Effector CD8-positive, alpha-beta T cell (primary cell): ENCODE data around the gene MBP.

Experiments
- DNase-seq: peaks from one replicate; lab custom pipeline; 2025; lab: John Stamatoyannopoulos, UW

The MBP gene

DNA sequence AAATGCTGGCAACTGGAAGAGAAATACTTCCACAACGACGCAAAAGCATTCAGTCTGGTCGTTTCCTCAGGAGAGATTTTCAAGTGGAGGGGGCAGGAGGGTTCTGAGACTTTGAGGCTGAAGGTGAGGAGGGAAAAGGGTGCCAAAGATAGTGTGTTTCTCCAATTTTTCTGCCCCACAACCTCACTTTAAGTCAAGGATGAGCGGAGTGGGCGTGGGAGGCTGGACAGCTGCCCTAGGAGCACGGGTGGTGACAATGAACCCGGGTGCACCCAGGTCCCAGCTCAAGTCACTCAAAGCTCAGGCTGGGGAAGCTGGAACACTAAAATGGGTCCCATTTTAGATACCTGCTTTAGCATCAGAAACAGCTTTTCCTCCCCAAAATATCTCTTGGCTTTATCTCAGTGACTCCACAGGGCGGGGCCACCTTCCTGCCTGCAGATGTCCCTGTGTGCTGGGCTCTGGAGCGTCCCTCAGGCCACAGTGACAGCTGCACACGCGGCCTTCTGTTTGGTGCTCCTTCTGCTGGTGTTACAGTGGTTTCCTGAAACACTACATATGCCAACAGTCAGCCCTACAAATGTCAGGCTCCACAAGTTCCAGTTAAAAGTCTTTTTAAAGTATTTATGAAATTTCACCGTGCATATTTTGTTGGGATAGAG lies 1.4 kb upstream of the MBP start:
- DNase-seq = no peak

DNA sequence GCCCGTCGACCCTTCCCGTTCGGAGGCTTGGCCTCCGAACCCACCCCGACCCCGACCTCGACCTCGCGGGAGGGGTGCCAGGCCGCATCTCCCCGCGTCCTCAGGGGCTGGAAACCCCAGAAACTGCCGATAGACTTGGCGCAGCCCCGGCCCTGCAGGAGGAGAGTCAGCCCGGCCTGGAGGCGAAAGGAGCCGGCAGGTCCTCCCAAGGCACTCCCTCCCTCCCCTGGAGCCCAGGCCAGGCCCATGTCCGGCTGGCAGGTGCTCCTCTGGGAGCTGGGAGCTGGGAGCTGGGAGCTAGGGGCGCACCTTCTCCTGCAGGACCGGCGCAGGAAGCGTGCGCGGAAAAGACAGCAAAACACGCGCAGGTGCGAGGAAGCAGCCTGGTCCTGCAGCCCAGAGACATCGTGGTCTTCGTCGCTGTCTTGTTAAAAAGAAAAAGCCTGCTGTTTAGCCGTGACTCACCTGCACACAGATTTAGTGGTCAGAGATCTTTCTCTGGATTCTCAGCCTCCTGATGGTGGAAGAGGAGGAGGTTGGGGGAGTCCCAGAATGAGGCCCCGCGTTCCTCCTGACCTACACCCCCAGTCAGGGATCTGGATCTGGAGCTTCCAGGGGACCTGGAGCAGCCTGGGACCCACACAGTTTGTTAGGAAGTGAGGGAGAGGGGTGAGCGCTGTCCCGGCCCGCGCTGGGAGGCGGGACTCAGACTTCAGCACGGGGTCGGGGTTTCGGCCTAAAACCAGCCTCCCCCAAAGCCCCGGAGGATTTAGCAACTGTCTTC lies 660 bp upstream of the MBP start:
- no peak for DNase-seq

DNA sequence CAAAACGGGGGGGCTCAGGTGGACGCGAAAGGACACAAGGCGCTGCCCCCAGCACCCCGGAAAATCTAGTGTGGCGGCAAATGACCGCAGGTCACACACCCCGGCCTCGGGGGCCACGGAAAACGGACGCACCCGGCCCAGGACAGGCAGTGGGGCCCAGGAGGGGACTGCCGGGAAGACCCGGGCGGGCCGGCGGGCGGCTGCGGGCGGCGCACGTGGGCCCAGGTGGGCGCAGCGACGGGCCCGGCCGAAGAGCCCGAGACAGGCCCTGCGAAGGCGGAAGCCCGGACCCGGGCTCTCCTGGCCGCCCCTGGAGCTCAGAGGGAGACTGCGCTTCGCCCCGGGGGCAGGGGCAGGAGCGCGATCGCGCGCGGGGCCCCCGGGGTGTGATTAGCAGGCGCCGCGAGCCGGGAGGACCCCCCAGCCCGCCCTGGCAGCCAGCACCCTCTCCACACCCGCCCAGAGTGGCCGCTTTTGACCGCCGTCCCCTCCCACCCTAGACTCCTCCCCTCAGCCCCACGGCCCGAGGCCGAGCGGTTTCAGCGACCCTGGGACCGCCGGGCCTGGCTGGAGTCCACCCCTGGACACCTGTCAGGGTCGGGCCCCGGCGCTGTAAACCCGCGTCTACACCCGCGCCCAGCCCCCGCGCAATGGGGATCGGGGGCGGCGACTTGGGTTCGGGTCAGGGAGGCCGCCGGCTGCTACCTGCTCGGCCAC lies 773 bp downstream of the MBP start:
- DNase-seq = no peak

DNA sequence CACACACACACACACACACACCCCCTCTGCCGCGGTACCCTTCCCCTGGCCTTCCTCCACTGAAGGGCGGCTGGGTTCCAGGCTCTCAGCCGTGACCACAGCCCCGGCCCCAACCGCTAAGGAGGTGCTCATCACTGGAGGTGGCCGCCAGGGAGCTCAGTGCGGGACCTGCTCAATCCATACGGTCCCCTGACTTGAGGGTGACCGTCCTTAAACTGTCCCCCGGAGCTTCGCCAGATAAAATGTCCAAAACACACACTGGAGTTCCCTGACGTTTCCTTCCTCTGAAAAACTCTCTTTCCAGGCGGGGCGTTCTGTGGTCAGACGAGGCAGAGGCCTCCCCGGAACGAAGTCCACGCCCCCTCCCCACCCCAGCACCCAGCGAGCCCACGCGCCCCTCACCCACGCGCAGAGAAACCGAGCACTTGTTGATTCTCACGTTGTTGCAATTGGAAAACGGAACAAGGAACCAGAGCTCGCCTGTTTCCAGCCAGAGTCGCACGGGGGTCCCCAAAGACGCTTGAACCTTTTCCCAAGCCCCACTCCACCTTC lies 1.4 kb downstream of the MBP start:
- DNase-seq = no peak

DNA sequence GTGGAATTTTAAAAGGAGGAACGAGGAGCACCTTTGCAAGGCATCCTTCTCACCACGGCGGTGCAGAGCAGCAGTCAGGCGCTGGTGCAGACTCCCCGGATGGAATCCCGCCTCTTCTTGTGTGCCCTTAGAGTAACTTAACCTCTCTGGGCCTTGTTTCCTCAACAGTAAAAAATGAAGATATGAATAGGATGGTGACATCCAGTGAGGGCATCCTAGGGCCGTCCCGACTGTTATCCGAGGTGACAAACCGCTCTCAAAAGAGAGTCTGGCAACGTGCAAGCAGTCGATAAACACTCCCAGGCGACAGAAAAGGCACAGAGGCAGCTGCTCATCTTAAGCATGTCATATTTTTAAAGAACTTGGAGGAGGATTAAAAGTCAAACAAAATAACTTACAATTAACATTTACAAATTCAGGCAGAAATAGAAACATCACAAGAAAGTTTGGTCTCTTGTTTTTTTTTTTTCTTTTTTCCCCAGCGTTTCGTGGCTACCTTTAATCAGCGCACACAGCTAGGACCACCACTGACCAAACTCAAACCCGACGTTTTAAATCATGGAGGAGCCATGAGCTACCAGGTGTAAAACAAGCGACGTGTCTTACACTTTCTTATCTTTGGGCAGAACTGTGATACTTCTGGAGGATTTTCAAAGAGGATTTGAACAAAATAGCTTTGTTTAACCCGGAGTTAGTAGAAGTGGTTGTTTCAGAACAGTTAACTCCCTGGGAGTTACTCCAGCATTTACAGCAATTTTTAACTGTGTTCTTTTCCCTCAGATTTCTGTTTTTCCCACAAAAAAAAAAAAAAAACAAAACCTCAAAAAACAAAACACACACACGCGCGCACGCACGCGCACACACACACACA lies 2.1 kb downstream of the MBP start:
- DNase-seq = no peak

DNA sequence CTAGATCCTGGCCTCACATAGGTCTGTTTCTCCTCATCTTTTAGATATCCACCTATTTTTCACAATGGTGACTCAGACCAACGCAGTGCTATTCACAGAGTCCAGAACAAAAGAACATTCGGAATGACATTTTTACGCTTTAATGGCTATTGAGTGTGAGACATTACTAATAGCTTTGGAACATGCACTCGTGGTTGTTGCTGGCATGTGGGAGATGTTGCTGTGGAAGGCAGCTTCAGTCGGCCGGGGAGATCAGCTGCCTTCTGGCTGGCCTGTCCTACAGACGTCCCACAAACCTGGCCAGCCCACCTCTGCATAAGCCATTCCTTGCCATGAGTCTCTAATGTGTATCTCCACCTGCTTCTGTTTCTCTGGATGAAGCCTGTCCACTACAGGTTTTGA lies 3.4 kb downstream of the MBP start:
- DNase-seq = no peak

DNA sequence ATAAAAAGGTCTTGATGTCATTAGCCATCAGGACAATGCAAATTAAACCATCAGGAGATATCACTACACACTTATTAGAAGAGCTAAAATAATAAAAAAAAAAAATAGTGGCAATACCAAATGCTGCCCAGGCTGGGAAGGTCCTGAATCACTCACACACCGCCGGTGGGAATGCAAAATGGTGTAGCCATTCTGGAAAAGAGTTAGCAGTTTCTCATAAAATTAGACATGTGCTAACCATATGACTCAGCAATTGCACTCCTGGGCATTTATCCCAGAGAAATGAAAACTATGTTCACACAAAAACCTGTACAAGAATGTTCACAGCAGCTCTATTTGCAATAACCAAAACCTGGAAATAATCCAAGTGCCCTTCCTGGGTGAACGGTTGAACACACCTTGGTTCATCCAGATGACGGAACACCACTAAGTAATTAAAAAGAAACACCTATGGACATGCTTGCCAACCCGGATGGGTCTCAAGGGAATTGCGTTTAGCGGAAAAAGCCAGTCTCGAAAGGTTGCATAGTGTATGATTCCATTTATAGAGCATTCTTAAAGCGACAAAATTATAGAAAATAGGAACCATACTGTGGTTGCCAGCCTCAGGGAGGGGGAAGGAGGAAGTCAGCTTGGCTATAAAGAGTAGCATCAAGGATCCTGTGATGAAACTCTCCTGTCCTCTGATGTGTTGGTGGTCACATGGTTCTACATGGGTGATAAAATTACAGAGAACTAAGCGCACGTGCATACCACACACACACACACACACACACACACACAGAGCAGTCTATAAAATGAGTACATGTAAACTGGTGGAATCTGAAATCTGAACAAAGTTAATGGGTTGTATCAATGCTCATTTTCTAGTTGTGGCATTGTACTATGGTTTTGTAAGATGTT lies 4.6 kb downstream of the MBP start:
- no peak for DNase-seq

DNA sequence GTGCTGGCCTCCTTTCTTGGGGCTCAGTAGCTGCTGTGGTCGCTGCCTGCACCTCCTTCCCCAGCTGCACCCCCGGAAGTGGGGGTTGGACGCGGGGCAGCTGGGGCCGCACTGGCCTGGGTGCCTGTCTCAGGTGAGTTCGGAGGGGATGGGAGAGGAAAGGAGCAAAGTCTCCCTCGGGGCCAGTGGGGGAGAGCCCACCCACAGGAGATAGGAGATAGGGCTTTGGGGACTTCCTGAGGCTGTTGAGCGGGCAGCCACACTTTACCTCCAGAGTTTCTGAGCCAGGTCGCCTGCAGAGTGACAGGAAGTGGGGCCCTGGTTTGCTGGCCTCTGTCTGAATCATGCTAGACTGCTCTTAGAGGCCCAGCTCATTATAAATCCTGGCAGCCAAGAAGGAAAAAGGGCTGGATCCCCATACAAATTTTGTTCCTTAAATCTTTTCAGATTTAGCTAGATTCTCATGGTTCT lies 8.1 kb downstream of the MBP start:
- DNase-seq = peak; percentile 37

DNA sequence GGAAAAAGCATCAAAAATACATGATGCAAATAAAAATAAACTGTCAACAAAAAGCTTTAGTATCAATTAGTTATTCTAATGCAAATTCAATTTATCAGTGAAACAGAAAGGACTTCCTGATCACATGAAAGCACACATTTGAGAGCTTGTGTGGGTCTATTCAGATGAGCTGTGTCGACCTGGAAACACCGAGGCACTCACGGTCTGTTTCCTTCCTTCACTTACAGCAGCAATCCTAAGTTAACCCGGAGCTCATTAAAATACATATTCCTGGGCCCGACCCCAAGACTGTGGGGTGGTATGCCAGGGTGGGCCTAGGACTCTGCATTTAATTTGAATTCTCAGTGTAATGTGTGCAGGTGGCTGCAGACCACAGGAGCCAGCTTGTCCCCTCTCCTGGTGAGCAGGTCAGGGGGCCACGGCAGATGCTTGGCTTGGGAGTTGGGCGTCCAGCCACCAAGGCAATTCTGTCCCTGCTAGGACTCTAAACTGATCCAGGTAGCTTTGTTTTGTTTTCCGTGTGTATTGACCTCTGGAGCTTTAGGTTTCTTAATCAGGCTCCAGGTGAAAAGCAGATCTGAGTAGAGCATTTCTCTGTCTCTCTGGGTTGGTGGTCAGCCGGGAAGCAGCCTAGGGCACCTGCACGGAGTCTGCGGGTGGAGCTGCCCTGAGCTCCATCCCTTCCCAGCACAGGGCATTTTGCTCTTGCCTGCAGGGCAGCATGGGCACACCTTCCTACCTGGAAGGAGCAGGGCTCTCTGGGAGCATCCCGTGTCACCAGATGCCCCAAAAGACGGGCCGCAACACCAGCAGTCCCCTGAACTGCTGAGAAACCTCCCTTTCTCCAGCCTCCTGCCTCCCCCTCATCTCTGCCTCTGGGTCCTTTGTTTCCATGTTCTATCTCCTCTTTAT lies 9.0 kb downstream of the MBP start:
- DNase-seq = no peak

DNA sequence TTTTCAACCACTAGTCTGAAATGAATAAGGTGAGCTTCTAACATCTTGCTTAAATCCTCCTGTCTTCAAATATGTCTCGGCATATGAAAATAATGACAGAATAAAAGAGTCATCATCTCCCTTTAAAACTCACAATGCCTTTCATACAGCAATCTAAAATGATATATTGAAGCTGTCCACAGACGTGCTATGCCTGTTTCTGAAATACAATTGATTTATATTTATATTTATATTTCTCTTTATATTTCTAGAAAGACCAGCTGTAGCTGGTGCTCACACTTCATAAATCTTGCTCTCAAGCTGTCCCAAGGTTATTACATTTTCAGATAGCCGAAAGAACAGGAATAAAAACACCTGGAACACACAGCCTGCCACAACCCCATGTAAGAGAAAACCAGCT lies 11.1 kb downstream of the MBP start:
- DNase-seq = no peak

DNA sequence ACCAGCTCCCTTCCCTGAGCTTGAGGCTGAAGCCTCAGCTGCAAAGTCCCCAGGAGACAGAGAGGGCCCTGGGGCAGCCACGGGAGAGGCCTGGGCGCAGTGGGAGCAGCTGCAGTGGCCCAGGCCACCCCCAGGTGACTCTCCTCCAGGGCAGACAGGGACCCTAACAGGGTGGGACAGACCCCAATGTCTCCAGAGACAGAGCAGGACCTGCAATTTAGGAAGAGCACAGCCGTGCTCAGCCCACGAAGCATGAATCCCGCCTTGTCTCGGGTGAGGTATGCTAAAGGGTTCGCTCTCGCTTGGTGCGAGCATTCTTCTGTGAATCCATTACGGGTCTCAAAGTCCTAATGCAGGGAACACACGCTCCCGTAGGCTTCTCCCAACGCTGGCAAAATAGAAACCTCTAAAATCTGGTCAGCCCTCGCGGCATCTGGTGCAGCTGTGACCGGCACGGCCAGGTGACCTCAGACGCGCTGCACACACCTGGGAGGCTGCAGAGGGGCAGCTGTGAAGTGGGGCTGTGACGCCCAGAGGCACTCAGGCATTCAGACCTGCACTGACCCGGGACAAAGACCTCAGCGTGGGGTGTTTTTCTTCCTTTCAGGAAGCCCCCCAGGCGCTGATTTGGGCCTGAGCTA lies 12.6 kb downstream of the MBP start:
- DNase-seq = no peak

DNA sequence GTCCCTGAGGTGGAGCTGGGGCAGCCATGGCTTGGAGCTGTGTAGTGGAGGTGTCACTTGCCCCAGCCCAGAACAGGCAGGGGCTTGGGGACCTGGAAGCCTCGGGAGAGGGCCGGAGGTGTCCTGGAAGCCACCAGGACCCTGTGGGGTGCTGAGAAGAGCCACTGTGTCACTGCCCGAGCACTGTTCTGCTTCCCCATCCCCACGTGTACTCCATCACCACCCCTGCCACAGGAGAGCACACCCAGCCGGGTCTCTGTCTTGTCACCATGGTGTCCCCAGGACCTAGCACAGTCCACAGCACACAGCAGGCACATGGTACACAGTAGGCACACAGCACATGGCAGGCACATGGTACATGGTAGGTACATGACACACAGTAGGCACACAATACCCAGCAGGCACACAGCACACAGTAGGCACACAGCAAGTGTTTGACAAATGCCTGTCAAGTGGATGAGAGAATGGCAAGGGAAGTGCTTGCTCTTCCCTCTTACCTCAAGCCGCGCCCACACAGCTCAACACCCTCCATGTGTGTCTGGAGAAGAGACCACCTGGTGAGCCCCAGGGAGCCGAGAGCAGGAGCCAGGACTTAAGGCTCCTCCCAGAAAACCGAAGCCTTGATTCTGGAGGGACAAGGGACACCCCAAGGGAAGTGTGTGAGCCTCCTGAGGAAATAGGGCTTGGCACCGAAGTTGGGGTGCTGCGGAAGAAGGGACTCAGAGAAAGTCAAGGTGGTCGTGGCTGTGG lies 13.3 kb downstream of the MBP start:
- no peak for DNase-seq

DNA sequence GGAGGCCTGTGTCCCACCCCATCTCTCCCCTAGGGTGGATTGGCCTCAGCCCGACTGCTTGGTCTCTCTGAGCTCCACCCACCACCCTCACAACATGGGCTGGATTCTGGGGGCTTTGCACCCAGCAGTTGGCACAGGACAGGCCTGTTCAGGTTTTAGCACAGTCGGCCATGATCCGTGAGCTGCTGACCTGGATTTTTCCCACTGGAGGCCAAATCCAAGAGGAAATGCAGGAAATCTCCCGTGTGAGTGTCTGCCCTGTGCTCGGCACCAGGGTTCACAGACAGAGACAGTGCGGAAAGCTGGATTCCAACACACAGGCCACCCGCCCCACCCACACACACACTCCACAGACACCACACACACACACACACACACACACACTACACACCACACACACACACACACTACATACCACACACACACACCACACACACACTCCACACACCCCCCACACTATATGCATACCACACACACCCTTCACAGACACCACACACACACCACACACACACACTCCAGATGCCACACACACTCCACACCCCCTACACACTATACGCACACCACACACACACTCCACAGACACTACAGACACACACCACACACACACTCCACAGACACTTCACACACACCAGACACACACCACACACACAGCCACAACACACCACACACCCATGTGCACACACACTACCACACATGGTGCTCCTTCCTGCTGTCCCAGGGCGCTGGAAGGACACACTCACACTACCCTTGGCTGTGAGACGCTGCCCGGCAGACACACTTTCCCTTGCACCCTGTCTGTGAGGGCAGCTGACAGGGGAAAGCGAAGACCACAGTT lies 14.1 kb downstream of the MBP start:
- no peak for DNase-seq

DNA sequence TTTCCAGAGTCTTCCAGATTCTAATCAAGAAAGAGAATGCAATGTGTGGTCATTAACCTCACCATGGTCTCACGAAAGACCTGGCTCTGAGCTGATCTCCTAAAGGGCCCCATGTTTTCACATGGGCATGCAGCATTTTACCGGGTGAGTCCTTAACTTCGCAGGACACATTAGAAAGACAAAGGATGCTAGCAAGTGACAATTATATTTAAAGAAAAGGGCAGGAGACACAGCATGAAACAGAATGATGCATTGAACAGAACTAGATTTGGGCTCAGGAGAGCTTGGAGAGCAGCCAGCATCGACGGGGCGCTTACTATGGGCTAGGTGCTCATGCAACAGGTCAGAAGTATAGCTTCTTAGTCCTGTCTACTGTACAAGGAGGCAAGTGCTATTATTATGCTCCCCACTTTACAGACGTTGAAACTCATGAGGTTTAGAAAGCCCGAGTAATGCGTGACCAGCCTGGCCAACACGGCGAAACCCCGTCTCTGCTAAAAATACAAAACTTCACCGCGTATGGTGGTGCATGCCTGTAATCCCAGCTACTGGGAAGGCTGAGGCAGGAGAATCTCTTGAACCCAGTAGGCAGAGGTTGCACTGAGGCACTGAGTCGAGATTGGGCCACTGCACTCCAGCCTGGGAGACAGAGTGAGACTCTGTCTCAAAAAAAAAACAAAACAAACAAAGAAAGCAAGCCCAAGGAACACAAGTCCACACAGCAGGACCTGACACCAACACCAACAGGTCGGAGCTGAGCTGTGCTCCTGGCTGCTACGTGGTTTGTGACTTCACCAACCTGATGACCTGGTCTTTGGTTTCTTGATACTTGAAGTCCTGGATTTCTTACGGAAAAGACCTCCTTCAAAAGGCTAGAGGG lies 16.1 kb downstream of the MBP start:
- no peak for DNase-seq

DNA sequence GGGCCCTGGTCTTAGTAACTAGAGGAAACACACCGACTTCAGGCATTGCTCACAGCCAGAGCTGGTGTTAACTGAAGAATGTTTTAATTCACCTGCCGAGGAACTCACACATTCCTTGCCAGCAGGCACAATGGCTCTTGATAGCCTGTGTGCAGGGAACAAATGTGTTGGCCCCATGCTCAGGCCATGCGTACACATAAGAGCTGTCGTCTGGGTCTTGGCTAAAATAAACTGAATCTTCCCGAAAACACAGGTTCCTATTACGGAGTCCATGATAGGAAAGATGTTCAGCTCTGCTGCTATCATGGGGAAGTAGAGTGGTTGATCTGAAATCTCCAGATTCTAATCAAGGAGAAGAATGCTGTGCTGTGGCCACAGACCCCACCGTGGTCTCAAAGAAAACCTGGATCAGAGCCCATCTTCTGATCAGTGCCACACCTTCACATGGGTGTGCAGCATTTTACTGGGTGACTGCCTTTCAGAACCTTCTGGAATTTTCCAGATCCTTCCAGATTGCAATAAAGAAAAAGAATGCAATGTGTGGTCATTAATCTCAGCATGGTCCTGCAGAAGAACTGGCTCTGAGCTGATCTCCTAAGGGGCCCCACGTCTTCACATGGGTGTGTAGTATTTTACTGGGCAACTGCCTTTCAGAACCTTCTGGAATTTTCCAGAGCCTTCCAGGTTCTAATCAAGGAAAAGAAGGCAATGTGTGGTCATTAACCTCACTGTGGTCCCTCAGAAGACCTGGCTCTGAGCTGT lies 17.2 kb downstream of the MBP start:
- DNase-seq = no peak
